ENCODE measurements around the gene KTN1.
A peak's percentile ranks its signal among the peaks of the same experiment; 100 is the strongest.

Gene KTN1

GRCh38 chr14:55605793-55606192 lies 25.8 kb downstream of the KTN1 start:
- DNase-seq (ENCODE audit: extremely low spot score, insufficient read length, low read depth) (no peak), FAIRE-seq (no peak)

GRCh38 chr14:55607386-55607785 lies 27.4 kb downstream of the KTN1 start:
- FAIRE-seq (no peak), DNase-seq (ENCODE audit: extremely low spot score, insufficient read length, low read depth) (no peak)

- FAIRE-seq, result no peak
- no peak for DNase-seq (ENCODE audit: extremely low spot score, insufficient read length, low read depth)
These were observed 29.7 kb downstream of the KTN1 start for GRCh38 chr14:55609681-55610080.

GRCh38 chr14:55610713-55611370 lies 30.8 kb downstream of the KTN1 start:
- DNase-seq (ENCODE audit: extremely low spot score, insufficient read length, low read depth), result no peak
- no peak for FAIRE-seq

- FAIRE-seq (no peak), DNase-seq (ENCODE audit: extremely low spot score, insufficient read length, low read depth) (no peak)
These were observed 31.9 kb downstream of the KTN1 start for GRCh38 chr14:55611859-55612258.

- no peak for FAIRE-seq
- DNase-seq (ENCODE audit: extremely low spot score, insufficient read length, low read depth), result no peak
These were observed 34.3 kb downstream of the KTN1 start for GRCh38 chr14:55614304-55614703.

- no peak for DNase-seq (ENCODE audit: extremely low spot score, insufficient read length, low read depth)
- no peak for FAIRE-seq
These were observed 40.3 kb downstream of the KTN1 start for GRCh38 chr14:55620277-55620676.

GRCh38 chr14:55620981-55621380 lies 41.0 kb downstream of the KTN1 start:
- FAIRE-seq (no peak), DNase-seq (ENCODE audit: extremely low spot score, insufficient read length, low read depth) (no peak)

- FAIRE-seq, result no peak
- no peak for DNase-seq (ENCODE audit: extremely low spot score, insufficient read length, low read depth)
These were observed 41.4 kb downstream of the KTN1 start for GRCh38 chr14:55621391-55621790.

GRCh38 chr14:55624913-55625312 lies 44.9 kb downstream of the KTN1 start:
- FAIRE-seq, result no peak
- DNase-seq (ENCODE audit: extremely low spot score, insufficient read length, low read depth), result no peak

- FAIRE-seq (no peak), DNase-seq (ENCODE audit: extremely low spot score, insufficient read length, low read depth) (no peak)
These were observed 45.5 kb downstream of the KTN1 start for GRCh38 chr14:55625481-55625880.

GRCh38 chr14:55626131-55626530 lies 46.1 kb downstream of the KTN1 start:
- FAIRE-seq (no peak), DNase-seq (ENCODE audit: extremely low spot score, insufficient read length, low read depth) (no peak)

GRCh38 chr14:55628426-55628825 lies 48.4 kb downstream of the KTN1 start:
- DNase-seq (ENCODE audit: extremely low spot score, insufficient read length, low read depth) (no peak), FAIRE-seq (peak; percentile 35)

- FAIRE-seq, result no peak
These were observed 58.7 kb downstream of the KTN1 start for GRCh38 chr14:55638665-55639064.

GRCh38 chr14:55641290-55641689 lies 61.3 kb downstream of the KTN1 start:
- no peak for DNase-seq (ENCODE audit: extremely low spot score, insufficient read length, low read depth)
- no peak for FAIRE-seq

More at GRCh38 chr14:55638665-55639064, 58.7 kb downstream of the KTN1 start:
- DNase-seq (ENCODE audit: extremely low spot score, insufficient read length, low read depth), result no peak

GRCh38 chr14:55641954-55642353 lies 61.9 kb downstream of the KTN1 start:
- FAIRE-seq (no peak), DNase-seq (ENCODE audit: extremely low spot score, insufficient read length, low read depth) (no peak)

- DNase-seq (ENCODE audit: extremely low spot score, insufficient read length, low read depth), result no peak
- FAIRE-seq, result no peak
These were observed 65.1 kb downstream of the KTN1 start for GRCh38 chr14:55645145-55645544.

- DNase-seq (ENCODE audit: extremely low spot score, insufficient read length, low read depth), result no peak
- no peak for FAIRE-seq
These were observed 66.1 kb downstream of the KTN1 start for GRCh38 chr14:55645845-55646832.

- no peak for DNase-seq (ENCODE audit: extremely low spot score, insufficient read length, low read depth)
- FAIRE-seq, result no peak
These were observed 71.0 kb downstream of the KTN1 start for GRCh38 chr14:55650992-55651391.

- DNase-seq (ENCODE audit: extremely low spot score, insufficient read length, low read depth) (no peak), FAIRE-seq (no peak)
These were observed 74.2 kb downstream of the KTN1 start for GRCh38 chr14:55654243-55654642.

- no peak for FAIRE-seq
- DNase-seq (ENCODE audit: extremely low spot score, insufficient read length, low read depth), result no peak
These were observed 81.0 kb downstream of the KTN1 start for GRCh38 chr14:55661029-55661428.
